SK-N-DZ (cell line): Measurements from ENCODE around the gene ST8SIA5.

Experiments used
- DNase-seq: peaks from one replicate; pipeline ENCODE4 v3.0.0-alpha.2; 2015; ENCODE audit warnings: low spot score

Gene ST8SIA5

DNA sequence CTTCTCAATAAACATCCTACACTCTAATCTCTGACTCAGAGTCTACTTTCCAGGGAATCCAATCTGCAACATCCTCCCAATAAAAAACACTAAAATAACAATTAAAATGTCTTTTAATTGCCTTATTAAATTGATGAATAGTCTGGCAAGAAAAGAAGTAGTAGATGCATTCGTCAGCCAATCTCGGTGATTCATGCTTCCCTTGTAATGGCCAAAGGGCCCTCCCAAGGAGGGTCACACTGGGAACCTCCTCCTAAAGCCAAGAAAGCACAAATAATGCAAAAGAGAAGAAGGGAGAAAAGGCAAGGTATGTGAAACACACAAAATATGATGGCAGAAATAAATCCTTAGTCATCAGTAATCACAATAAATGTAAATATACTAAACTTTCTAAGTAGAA, 16.8 kb downstream of the ST8SIA5 start:
- DNase-seq: no peak

DNA sequence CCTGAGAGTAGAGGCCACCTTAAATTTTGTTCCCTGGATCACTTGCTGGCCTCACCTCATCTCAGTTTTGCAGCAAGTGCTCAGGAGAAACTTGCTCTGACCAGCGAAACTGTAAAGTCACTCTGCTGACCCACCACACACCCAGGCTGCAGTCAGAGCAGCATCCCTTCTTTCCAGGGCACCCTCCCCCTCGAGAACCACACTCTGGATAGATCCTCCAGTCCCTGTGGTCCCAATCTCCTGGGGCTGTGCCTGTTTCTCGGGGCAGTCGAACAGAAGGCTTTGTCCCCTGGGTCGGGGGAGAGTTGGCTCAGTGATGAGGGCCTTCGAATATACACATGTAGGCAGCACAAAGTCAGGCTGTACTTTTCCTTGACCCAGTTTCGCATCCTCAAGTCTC, 18.4 kb downstream of the ST8SIA5 start:
- DNase-seq: no peak

DNA sequence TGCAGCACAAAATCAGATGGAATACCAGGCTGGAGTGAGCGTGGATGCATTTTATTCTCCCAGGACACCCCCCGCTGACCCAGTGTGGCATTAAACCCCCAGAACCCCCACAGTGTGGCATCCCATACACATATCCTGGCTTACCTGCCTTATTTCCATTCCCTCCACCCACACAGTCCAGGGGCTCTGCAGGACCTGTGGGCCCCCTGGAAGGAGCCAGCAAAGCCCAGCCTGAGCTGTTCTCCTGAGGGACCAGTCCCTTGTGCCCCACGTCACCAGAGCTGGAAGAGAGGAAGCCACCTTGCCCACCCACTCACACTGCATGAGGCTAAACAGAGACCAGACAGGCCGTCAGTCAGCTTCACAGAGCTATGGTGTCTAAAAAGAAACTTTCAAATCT, 20.1 kb downstream of the ST8SIA5 start:
- DNase-seq: no peak

DNA sequence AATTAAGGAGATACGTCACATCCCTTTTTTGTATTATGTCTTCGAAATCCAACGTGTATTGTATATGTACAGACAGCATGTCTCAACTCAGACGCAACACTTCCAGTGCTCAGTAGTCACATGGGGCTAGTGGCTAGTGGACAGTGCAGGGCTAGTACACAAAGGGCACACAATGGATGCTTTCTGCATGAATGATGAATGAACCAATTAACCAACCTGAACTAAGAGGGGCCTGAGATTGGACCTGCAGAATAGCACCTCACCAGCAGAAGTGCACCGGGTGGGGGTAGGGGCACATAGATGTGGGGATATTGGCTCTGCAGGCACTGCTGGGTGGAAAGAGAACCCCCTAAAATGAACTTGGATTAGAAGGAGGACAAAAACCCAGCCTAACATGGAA, 20.7 kb downstream of the ST8SIA5 start:
- DNase-seq: no peak

DNA sequence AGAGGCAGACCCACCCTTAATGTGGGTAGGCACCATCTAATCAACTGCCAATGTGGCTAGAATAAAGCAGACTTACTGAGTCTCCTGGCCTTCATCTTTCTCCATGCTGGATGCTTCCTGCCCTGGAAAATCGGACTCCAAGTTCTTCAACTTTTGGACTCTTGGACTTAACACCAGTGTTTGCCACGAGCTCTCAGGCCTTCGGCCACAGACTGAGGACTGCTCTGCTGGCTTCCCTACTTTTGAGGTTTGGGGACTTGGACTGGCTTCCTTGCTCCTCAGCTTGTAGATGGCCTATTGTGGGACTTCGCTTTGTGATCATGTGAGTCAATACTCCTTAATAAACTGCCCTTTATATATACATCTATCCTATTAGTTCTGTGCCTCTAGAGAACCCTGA, 21.9 kb downstream of the ST8SIA5 start:
- no peak for DNase-seq

DNA sequence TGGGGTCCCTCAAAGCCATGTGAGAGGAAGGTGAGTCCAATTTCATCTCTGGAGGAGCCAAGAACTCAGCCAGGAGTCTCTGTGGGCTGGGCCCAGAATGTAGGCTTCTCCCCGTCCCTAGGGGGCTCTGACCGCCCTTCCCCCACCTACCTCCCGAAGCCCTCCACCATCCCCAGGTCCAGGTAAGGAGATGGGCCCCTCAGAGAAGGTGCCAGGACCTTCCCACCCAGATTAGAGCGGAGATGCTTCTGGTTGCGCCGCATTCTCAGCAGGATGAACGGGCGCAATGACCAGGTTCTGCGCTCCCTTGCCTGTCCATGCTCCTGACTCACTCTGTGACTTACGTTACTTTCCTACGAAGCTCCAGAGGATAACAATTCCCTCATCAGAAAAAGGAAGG, 23.0 kb downstream of the ST8SIA5 start:
- DNase-seq: no peak

DNA sequence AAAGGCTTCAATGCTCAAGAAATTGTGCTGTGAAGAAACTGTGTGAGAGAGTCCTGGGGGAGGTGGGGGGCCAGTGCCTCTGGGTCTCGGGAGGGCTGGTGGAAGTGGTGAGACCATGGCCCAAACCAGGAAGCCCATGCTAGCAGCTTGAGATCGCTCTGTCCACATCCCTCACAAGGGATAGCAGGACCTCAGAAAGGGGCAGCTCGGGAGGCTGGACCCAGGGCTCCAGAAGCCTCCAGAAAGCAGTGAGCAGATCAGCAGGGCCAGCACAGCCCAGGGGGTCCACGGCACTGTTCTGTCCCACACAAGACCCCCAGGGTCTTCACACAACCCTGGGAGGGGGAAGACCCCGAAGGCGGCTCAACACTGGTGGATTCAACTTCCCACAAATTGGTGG, 24.1 kb downstream of the ST8SIA5 start:
- DNase-seq: no peak

DNA sequence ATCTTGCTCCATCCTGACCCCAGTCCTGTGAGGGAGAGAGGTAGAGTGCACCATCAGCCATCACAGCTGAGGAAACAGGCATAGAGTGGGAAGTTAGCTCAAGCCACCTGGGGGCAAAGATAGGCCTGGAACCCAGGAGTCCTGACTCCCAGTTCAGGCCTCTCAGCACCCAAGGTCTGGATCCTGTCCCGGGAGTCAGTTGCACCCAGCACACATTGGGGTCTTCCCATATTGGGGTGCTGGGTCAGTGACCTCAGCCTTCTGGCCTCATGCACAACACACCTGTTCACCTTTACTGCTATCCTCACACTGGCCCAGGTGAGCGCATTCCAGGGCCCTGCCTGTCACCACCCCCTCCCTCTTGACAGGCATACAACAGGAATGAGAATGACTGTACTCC, 24.7 kb downstream of the ST8SIA5 start:
- DNase-seq: no peak

DNA sequence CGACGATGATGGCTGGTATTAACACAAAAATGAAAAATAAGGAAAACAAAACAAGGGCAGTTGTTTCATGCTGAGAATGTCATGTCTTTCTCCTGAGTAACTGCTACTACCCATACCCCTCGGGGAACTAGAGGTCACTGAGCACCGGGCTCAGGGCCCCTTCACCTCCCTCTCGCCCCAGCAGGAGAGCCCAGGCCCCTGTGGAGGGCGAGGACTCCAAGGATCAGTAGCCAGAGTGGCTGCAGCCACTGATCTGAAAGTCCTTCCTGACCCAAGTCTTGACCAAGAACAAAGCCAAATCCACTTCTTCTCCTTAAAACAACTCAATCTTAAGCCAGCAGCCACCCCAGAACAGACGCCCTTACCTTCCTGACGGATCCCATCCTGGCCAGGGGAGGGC, 25.5 kb downstream of the ST8SIA5 start:
- no peak for DNase-seq

DNA sequence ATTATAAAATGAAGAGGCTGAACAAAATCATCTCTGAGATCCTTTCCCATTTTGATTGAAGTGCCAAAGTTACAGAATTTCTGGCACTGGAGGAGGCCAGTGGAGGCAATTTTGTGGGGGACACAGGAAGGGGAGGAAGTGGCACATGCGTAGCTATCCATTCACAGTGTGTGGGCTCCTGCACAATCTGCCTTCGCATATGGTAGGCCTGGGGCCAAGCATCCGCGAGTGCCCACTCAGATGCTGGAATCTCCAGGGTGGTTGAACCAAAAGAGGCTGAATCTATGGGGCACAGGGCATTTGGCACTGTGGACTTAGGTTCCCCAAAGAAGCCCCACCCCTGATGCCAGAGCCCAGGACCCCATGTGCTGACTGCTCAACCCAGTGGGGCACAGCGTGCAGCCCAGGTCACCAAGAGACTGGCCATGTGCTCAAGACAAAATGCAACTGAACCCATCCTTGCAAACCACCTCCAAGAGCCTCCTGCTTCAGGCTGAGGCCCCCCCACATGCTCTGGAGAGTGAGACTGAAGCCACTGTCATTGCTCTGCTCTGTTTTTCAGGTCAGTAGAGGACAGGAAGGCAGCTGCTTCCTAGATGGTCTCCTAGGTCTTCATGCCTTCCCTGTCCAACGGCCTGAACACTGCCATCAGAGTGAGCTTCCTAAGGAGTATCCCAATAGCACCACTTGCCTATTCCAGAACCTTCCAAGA, 28.5 kb downstream of the ST8SIA5 start:
- no peak for DNase-seq

DNA sequence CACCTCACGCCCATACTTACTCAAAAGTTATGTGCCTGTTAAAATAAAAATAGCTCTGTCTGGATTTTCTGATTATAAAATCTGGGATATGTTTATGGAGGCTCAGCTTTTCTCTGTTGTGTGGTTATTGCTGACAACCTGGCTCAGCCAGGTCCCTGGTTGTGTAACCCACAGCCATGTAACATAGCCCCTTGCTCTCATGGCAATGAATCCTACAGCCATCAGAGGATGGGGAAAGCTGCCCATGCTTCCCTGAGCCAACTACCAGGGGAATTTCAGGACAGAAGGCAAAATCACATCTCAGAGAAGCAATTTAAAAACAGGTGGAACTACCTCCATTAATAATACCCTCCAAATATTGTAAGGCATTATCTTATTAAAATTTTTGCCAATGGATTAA, 29.7 kb downstream of the ST8SIA5 start:
- DNase-seq: no peak

DNA sequence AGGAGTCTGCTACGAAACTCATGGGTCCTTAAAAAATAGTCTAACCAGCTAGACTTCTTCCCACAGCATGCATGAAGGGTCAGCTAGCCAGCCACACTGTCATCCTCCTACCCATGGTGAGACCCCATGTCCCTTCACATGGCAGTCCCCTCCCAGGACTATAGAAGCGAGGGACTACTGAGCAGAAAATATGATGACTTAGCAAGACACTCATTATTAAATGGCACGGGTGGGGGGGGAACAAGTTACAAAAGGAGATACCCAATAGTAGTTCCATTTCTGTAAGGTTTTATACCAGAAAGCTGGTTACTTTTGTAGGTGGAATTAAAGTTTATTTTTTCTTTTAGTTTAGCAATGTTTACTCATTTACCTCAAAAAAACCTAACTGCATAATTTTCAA, 31.5 kb downstream of the ST8SIA5 start:
- DNase-seq: no peak

DNA sequence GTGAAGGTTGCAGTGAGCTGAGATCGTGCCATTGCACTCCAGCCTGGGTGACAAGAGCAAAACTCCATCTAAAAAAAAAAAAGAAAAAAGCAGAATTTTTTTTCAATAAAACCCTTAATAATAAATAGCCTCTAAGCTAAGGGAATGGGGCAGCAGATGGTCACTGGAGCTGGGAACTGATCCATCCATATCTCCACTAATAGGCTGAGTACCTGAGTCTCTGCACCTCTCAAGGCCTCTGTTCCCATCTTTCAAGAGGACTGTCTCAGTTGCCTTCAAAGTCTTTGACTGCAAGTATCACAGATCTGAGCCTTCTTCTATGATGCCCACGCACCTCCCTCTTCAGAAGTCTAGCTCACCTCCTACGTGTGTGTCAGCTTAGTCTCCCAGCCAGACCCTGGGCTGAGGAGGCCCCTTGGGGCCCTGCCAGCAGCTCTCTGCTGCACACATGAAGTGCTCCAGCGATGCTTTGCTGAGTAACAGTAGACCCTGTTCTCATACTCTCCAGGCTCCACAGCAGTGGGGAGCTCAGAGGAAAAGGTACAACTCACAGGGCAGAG, 32.9 kb downstream of the ST8SIA5 start:
- DNase-seq: no peak

DNA sequence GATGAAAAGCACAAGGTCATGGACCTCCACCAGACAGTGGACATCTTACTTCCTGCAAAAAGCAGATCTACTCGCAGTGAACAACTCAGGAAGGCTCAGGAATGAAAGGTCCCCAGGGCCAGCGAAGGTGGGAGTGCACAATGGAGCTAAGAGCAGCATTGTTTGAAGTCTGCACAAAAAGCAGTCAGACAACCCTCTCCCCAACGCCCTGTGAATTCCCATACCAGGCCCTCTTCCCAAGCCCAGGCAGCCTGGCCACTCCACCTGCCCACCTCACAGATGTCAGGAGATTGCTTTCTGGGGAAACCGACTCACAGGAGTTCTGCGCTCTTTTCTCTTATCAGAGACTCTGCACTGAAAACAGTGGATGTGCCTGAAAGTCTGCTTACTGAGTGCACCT, 34.8 kb downstream of the ST8SIA5 start:
- DNase-seq: no peak

DNA sequence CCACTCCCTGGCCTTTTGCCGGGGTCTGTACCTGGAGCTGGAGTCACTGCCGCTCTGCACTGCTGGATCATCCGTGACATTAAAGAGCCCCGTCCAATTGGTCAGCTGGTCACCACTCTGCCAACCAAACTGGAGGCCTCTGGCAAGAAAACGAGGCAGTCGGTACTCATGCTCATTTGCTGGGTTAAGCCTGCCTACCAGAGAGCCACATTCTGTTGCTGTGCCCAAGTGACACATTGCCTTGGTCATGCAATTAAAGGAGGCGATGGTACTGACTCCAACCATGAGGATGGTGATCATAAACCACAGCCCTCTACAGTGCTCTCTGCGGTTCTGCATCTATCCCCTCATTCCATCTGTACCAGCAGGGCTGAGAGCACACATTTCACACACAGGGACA, 35.5 kb downstream of the ST8SIA5 start:
- no peak for DNase-seq

DNA sequence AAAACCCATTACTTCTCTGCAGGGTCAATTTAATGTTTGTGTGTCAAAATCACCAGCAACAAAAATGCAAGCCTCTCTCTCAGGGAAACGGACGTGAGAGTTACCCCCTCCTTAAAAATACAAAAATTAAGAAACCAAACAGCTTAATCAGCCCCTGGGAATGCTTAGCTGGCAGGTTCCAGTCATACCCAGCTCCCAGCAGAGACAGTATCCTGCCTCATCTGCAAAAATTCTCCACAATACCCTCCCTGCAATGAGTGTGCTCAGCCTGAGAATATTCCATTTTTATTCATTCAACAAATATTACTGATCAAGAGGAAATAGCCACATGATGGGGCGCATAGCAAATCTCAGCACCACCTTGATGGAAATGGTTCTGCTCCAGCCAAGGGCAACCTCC, 36.3 kb downstream of the ST8SIA5 start:
- no peak for DNase-seq

DNA sequence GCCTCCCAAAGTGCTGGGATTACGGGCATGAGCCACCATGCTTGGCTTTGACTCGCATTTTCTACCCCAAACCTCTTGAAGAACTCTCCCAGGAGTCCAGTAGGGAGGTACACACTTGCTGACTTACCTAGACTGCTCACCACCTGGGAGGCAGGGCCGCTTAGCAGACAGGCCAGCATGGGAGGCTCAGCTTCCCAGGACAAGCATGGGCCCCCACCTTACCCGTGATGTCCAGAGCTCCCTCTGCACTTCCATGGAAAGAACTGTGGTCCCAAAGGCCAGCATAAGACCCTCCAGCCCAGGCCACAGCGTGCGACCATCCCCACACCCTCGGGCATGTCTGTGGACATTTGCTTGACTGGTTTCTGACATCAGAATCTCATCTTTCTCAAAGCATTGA, 36.8 kb downstream of the ST8SIA5 start:
- no peak for DNase-seq

DNA sequence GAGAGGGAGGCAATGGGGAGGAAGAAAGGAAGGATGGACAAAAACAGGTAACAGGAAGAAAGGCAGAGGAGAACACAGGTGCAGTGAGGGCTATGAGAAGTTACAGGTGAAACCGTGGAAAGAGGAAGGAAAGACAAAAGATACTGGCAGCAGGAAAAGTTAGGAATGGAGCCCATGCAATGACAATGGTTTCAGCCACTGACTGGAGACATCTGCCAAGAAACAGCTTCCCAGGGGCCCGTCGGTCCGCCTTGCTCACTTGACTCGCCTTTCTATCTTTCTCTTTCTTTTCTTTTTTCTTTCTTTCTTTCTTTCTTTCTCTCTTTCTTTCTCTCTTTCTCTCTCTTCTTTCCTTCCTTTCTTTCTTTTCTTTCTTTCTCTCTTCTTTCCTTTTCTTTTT, 37.5 kb downstream of the ST8SIA5 start:
- no peak for DNase-seq

DNA sequence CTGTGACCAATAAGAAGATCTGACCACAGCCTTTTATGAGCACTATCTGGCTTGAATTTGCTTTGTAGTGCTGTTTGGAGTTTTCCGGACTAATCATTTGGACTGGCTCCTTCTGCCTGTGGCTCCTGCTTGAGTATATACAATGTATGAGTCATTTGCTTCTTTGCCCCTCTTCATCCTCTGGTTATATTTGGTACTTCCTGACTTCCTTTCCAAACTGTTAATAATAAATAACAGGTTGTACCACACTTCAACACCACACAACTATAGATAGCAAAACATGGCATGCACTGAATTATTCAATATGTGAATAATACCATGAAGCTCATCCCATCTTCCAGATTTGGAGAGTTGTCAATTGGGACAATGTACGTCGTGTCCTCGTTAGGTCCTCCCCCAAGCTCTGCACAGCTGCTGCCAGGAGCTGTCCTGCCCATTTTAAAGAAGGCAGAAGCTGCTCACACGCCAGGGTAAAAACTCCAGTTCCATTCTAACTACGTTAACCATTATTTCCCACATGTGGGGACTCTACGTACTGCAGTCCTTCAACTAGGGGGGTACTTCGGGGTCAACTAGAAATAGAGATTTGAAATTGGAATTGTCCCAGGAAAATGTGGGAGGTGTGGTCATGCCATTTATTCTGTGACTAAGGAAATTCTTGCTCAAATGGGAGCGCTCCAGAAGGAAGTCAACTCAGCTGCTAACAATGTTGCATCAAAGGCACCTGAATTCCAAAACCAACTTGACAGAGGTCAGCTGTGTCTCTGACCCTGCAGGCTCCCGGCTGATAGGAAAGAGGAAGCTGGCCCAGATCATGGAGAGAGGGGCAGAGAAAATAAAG, 38.1 kb downstream of the ST8SIA5 start:
- no peak for DNase-seq

DNA sequence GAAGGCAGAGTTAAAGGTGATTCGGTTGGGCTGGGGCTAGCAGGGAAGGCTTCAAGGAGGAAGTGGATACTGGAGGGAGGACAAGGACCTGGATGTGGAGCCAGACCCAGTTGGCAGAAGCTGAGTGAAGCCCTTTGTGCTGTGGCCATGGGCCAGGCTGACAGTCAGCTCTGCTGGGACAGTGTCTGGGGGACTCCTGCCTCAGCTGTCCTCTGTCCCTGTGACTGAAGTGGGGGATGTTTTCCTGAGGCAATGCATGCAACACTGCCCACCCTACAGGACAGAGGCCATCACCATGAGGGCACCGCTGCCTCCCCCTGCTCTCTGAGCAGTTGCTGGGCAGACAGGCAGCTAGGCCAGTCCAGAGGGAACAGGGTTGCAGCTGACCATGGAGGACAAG, 40.0 kb downstream of the ST8SIA5 start:
- DNase-seq: no peak

DNA sequence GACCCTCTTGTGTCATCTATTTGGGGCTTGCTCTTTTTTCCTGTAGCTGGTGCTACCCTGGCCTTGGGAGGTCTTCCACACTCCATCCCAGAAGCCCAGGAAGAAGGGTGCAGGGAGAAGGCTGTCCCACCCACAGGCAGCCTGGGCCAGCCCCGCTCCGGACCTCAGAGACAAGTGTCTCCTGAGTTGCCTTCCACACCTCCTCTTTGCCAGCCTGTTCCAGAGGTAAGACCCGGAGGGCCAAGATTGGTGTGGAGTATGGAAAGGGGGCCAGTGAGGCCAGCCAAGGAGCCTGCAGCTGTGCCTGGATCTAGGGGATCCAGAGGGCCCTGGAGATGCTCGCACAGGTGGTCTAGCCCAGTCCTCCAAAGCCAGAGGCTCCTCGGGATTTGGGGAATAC, 40.5 kb downstream of the ST8SIA5 start:
- DNase-seq: no peak

DNA sequence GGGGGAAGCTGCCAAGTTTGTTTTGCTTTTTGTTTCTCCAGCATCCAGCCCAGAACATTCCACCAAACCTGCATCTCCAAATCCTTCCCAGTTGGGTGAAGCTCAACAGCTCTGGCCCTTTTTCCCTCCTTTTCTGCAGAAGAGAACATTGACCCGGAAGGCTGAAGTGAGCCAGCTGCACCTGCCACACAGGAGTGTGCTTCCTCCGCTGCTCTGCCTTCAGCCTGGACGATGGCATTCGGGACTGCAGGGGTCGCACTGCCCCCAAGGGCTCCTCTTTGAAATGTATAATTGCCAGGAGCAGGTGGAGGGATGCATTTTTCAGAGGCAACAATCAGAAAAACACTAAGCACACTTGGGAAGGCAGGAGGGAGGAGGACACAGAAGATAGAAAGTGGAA, 41.8 kb downstream of the ST8SIA5 start:
- no peak for DNase-seq

DNA sequence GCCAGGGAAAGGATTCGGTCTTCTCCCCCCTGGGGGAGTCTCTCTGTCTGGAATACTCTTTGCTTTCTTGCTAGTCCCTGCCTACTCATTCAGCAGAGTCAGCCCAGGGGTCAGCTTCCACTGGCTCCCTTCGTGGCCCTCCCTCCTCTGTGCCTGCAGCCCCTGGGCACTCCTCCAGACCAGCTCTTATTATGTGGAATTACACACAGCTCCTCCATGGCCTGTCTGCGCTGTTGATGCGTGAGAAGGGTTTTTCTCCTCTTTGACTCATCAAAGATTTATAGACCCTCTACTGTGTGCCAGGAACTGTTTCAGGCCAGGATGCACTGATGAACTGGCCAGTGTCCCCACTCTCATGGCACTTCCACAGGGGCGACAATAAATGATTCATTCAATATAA, 44.4 kb downstream of the ST8SIA5 start:
- DNase-seq: no peak
